ENCODE measurements around the gene RAB6A. TPM values are rescaled to one million over a fixed set of nuclear protein-coding genes. Genes with fewer than 3 reads are reported as not detected.

RAB6A gene
- total and polyA plus RNA-seq, 10 of the 15 experiments (the other 5 are each of a cell fraction or from before 2014, with no cell fraction given): 9.8 to 107 (median 34.1) TPM

GRCh38 chr11:73787643-73788558 lies 27.0 kb upstream of the RAB6A start, which contains the start of gene MRPL48 (continued):
- peak; percentile 76 for TF ChIP-seq HCFC1 (IDR thresholded peaks at IDR 0.05; ENCODE audit: low read length)
- TF ChIP-seq EZH2 (IDR thresholded peaks at IDR 0.05; ENCODE audit: borderline replicate concordance, control insufficient read depth, low read depth, low read length): no peak
- TF ChIP-seq RB1 (IDR thresholded peaks at IDR 0.05; ENCODE audit: borderline replicate concordance): peak; percentile 98
- peak; percentile 92 for TF ChIP-seq IKZF1 (conservative IDR thresholded peaks at IDR 0.05)
- TF ChIP-seq, protein P1, sequence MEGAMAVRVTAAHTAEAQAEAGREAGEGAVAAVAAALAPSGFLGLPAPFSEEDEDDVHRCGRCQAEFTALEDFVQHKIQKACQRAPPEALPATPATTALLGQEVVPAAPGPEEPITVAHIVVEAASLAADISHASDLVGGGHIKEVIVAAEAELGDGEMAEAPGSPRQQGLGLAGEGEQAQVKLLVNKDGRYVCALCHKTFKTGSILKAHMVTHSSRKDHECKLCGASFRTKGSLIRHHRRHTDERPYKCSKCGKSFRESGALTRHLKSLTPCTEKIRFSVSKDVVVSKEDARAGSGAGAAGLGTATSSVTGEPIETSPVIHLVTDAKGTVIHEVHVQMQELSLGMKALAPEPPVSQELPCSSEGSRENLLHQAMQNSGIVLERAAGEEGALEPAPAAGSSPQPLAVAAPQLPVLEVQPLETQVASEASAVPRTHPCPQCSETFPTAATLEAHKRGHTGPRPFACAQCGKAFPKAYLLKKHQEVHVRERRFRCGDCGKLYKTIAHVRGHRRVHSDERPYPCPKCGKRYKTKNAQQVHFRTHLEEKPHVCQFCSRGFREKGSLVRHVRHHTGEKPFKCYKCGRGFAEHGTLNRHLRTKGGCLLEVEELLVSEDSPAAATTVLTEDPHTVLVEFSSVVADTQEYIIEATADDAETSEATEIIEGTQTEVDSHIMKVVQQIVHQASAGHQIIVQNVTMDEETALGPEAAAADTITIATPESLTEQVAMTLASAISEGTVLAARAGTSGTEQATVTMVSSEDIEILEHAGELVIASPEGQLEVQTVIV (IDR thresholded peaks at IDR 0.05; ENCODE audit: borderline replicate concordance, partially characterized antibody): peak; percentile 82
- no peak for TF ChIP-seq ZNF274 (IDR thresholded peaks at IDR 0.05; ENCODE audit: insufficient read depth, insufficient read length)
- TF ChIP-seq, protein P2, sequence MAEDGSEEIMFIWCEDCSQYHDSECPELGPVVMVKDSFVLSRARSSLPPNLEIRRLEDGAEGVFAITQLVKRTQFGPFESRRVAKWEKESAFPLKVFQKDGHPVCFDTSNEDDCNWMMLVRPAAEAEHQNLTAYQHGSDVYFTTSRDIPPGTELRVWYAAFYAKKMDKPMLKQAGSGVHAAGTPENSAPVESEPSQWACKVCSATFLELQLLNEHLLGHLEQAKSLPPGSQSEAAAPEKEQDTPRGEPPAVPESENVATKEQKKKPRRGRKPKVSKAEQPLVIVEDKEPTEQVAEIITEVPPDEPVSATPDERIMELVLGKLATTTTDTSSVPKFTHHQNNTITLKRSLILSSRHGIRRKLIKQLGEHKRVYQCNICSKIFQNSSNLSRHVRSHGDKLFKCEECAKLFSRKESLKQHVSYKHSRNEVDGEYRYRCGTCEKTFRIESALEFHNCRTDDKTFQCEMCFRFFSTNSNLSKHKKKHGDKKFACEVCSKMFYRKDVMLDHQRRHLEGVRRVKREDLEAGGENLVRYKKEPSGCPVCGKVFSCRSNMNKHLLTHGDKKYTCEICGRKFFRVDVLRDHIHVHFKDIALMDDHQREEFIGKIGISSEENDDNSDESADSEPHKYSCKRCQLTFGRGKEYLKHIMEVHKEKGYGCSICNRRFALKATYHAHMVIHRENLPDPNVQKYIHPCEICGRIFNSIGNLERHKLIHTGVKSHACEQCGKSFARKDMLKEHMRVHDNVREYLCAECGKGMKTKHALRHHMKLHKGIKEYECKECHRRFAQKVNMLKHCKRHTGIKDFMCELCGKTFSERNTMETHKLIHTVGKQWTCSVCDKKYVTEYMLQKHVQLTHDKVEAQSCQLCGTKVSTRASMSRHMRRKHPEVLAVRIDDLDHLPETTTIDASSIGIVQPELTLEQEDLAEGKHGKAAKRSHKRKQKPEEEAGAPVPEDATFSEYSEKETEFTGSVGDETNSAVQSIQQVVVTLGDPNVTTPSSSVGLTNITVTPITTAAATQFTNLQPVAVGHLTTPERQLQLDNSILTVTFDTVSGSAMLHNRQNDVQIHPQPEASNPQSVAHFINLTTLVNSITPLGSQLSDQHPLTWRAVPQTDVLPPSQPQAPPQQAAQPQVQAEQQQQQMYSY (CRISPR knock-in tag; IDR thresholded peaks at IDR 0.05): no peak
- peak; percentile 51; the same call in 1 of the 2 replicates for TF ChIP-seq BACH1 (IDR thresholded peaks at IDR 0.05; ENCODE audit: borderline replicate concordance)
- peak; percentile 94 for TF ChIP-seq TAF1 (IDR thresholded peaks at IDR 0.05; ENCODE audit: borderline replicate concordance, low read depth, low read length)
- TF ChIP-seq ZBED1 (IDR thresholded peaks at IDR 0.05; ENCODE audit: borderline replicate concordance): peak; percentile 61; the same call in 1 of the 2 replicates
- TF ChIP-seq, protein P3, sequence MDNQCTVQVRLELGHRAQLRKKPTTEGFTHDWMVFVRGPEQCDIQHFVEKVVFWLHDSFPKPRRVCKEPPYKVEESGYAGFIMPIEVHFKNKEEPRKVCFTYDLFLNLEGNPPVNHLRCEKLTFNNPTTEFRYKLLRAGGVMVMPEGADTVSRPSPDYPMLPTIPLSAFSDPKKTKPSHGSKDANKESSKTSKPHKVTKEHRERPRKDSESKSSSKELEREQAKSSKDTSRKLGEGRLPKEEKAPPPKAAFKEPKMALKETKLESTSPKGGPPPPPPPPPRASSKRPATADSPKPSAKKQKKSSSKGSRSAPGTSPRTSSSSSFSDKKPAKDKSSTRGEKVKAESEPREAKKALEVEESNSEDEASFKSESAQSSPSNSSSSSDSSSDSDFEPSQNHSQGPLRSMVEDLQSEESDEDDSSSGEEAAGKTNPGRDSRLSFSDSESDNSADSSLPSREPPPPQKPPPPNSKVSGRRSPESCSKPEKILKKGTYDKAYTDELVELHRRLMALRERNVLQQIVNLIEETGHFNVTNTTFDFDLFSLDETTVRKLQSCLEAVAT (IDR thresholded peaks at IDR 0.05): peak; percentile 50; the same call in 1 of the 2 replicates
- TF ChIP-seq, protein P4, sequence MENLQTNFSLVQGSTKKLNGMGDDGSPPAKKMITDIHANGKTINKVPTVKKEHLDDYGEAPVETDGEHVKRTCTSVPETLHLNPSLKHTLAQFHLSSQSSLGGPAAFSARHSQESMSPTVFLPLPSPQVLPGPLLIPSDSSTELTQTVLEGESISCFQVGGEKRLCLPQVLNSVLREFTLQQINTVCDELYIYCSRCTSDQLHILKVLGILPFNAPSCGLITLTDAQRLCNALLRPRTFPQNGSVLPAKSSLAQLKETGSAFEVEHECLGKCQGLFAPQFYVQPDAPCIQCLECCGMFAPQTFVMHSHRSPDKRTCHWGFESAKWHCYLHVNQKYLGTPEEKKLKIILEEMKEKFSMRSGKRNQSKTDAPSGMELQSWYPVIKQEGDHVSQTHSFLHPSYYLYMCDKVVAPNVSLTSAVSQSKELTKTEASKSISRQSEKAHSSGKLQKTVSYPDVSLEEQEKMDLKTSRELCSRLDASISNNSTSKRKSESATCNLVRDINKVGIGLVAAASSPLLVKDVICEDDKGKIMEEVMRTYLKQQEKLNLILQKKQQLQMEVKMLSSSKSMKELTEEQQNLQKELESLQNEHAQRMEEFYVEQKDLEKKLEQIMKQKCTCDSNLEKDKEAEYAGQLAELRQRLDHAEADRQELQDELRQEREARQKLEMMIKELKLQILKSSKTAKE (IDR thresholded peaks at IDR 0.05; ENCODE audit: low read depth, poor library complexity, severe bottlenecking): peak; percentile 84
- no peak for TF ChIP-seq TCF7 (IDR thresholded peaks at IDR 0.05; ENCODE audit: borderline replicate concordance)
- TF ChIP-seq HDAC6 (IDR thresholded peaks at IDR 0.05; ENCODE audit: unreplicated experiment): no peak
- TF ChIP-seq RUNX3 (IDR thresholded peaks at IDR 0.05; ENCODE audit: low read length): peak; percentile 79
- peak; percentile 73; the same call in 1 of the 2 replicates for TF ChIP-seq CBX5 (IDR thresholded peaks at IDR 0.05; ENCODE audit: low read depth)
- no peak for TF ChIP-seq ZNF622 (IDR thresholded peaks at IDR 0.05)
- peak; percentile 30; the same call in 1 of the 2 replicates for TF ChIP-seq NFIC (IDR thresholded peaks at IDR 0.05; ENCODE audit: low read depth, low read length)
- peak; percentile 87 for TF ChIP-seq SMARCA5 (IDR thresholded peaks at IDR 0.05)
- peak; percentile 87 for TF ChIP-seq KLF5 (IDR thresholded peaks at IDR 0.05; ENCODE audit: partially characterized antibody)

Measured in GM12878 (cell line).